GM13976 (cell line): ENCODE results near the gene SPATA31D4.

ENCODE experiments used
- DNase-seq: peaks from one replicate; pipeline ENCODE4 v3.0.0; 2012; ENCODE audit warnings: low spot score
- CTCF ChIP-seq: IDR thresholded peaks from 2 replicates; pipeline ENCODE4 v1.5.1; 2012; ENCODE audit warnings: borderline replicate concordance, mild to moderate bottlenecking; ENCODE audit not compliant: insufficient read depth; ENCODE audit errors: extremely low read depth, missing control alignments, control extremely low read depth
- in situ Hi-C: fragments of 300-500 bp; cut with MboI; formaldehyde crosslinking; loops from one replicate; pipeline ENCODE4 v1.12.0; 2022; ENCODE audit warnings: low sequenced_read_pairs, mixed read lengths, inconsistent platforms; ENCODE audit not compliant: unreplicated experiment

Gene SPATA31D4

GRCh38 chr9:81968026-81968425, 39.8 kb downstream of the SPATA31D4 start:
- in situ Hi-C loops = no loop called here
- TF ChIP-seq CTCF = no peak
- no peak for DNase-seq

DNA sequence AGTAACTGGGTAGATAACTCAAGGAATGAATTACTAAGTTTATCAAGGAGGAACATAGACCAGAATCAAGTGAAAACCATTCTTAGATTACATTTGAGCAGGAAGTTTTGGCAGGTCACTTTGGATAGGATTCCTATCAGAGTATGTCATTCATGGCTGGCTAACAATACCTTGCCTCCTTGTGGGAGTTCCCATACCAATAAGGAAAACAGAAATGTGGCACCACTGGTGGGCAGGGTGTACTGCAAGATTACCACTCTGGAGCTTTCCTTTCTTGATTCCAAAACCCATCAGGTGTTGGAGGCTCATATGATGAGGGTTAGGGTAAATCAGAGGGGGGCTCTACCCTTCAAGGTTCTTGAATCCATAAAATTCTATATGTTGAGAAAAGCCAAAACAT, 41.7 kb downstream of the SPATA31D4 start:
- no peak for TF ChIP-seq CTCF
- in situ Hi-C loops = no loop called here
- no peak for DNase-seq

GRCh38 chr9:81971727-81972126, 43.5 kb downstream of the SPATA31D4 start:
- no peak for TF ChIP-seq CTCF
- in situ Hi-C loops = no loop called here
- no peak for DNase-seq

DNA sequence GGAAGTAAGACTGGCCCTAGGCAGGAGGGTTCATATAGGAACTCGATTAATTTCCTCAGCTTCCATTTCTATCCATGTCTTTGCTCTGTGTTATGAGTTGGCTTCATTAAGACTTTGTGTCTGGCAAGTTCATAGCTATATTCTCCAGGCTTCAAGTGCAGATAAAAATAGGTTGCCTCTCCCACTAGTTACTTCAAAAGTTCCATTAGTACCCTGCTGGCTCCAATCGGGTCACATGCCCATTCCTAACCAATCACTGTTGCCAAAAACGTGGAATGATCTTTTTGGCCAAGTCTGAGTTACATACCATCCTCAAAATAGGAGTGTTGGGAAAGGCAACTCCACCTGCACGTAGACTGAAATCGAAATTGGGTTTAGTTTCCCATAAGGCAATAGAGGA, 46.5 kb downstream of the SPATA31D4 start:
- no peak for TF ChIP-seq CTCF
- DNase-seq = no peak
- in situ Hi-C loops = no loop called here

DNA sequence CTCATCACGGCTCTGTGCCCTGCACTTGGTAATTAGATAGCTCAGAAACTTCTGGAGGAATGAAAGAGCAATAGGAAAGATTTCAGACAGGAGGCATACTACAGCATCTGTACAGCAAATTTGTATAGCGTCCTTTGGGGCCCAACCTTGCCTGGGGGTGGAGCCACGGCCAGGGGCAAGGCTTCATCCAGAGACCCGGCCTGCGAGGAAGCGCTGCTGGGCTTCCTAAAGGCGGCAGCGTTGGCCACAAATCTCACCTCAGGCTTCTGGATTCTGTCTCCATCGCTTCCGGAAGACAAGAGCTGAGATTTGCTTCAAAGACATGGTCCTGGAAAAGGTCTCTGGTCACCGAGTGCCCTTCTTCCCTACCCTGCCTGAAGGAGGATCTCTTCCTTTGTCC, 48.1 kb downstream of the SPATA31D4 start:
- in situ Hi-C loops = no loop called here
- DNase-seq = no peak
- TF ChIP-seq CTCF = no peak

GRCh38 chr9:81979196-81979595, 51.0 kb downstream of the SPATA31D4 start:
- in situ Hi-C loops = no loop called here
- TF ChIP-seq CTCF = no peak
- DNase-seq = no peak

DNA sequence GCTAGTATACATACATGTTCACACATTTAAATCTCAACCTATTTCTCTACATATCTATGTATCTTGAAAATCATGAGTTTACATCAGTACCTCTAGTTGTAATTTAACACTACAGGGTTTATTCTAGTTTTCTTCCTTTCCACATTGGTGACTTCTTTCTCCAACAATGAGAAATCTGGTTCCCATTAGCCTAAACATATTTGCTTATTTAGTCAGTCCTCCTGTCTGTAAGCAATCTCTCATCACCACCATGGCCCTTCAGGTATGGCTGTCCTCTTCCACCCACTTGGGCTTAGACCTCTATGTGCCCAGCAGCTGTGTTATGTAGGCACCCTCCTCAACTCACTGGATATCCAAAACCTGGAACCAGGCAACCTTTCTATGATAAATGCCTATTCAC, 52.3 kb downstream of the SPATA31D4 start:
- no peak for TF ChIP-seq CTCF
- no peak for DNase-seq
- in situ Hi-C loops = no loop called here
